ENCODE data around the gene FYB1. TPM values are rescaled to one million over a fixed set of nuclear protein-coding genes. Genes with fewer than 3 reads are reported as not detected.

The FYB1 gene
- total and polyA plus RNA-seq, 2 experiments from 2014 or later, result not detected

- TF ChIP-seq, protein P1, sequence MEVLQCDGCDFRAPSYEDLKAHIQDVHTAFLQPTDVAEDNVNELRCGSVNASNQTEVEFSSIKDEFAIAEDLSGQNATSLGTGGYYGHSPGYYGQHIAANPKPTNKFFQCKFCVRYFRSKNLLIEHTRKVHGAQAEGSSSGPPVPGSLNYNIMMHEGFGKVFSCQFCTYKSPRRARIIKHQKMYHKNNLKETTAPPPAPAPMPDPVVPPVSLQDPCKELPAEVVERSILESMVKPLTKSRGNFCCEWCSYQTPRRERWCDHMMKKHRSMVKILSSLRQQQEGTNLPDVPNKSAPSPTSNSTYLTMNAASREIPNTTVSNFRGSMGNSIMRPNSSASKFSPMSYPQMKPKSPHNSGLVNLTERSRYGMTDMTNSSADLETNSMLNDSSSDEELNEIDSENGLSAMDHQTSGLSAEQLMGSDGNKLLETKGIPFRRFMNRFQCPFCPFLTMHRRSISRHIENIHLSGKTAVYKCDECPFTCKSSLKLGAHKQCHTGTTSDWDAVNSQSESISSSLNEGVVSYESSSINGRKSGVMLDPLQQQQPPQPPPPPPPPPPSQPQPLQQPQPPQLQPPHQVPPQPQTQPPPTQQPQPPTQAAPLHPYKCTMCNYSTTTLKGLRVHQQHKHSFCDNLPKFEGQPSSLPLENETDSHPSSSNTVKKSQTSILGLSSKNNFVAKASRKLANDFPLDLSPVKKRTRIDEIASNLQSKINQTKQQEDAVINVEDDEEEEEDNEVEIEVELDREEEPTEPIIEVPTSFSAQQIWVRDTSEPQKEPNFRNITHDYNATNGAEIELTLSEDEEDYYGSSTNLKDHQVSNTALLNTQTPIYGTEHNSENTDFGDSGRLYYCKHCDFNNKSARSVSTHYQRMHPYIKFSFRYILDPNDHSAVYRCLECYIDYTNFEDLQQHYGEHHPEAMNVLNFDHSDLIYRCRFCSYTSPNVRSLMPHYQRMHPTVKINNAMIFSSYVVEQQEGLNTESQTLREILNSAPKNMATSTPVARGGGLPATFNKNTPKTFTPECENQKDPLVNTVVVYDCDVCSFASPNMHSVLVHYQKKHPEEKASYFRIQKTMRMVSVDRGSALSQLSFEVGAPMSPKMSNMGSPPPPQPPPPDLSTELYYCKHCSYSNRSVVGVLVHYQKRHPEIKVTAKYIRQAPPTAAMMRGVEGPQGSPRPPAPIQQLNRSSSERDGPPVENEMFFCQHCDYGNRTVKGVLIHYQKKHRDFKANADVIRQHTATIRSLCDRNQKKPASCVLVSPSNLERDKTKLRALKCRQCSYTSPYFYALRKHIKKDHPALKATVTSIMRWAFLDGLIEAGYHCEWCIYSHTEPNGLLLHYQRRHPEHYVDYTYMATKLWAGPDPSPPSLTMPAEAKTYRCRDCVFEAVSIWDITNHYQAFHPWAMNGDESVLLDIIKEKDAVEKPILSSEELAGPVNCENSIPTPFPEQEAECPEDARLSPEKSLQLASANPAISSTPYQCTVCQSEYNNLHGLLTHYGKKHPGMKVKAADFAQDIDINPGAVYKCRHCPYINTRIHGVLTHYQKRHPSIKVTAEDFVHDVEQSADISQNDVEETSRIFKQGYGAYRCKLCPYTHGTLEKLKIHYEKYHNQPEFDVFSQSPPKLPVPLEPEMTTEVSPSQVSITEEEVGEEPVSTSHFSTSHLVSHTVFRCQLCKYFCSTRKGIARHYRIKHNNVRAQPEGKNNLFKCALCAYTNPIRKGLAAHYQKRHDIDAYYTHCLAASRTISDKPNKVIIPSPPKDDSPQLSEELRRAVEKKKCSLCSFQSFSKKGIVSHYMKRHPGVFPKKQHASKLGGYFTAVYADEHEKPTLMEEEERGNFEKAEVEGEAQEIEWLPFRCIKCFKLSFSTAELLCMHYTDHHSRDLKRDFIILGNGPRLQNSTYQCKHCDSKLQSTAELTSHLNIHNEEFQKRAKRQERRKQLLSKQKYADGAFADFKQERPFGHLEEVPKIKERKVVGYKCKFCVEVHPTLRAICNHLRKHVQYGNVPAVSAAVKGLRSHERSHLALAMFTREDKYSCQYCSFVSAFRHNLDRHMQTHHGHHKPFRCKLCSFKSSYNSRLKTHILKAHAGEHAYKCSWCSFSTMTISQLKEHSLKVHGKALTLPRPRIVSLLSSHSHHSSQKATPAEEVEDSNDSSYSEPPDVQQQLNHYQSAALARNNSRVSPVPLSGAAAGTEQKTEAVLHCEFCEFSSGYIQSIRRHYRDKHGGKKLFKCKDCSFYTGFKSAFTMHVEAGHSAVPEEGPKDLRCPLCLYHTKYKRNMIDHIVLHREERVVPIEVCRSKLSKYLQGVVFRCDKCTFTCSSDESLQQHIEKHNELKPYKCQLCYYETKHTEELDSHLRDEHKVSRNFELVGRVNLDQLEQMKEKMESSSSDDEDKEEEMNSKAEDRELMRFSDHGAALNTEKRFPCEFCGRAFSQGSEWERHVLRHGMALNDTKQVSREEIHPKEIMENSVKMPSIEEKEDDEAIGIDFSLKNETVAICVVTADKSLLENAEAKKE (CRISPR knock-in tag; IDR thresholded peaks at IDR 0.05), result no peak
- TF ChIP-seq, protein P2, sequence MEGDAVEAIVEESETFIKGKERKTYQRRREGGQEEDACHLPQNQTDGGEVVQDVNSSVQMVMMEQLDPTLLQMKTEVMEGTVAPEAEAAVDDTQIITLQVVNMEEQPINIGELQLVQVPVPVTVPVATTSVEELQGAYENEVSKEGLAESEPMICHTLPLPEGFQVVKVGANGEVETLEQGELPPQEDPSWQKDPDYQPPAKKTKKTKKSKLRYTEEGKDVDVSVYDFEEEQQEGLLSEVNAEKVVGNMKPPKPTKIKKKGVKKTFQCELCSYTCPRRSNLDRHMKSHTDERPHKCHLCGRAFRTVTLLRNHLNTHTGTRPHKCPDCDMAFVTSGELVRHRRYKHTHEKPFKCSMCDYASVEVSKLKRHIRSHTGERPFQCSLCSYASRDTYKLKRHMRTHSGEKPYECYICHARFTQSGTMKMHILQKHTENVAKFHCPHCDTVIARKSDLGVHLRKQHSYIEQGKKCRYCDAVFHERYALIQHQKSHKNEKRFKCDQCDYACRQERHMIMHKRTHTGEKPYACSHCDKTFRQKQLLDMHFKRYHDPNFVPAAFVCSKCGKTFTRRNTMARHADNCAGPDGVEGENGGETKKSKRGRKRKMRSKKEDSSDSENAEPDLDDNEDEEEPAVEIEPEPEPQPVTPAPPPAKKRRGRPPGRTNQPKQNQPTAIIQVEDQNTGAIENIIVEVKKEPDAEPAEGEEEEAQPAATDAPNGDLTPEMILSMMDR (conservative IDR thresholded peaks at IDR 0.05; ENCODE audit: low read depth in 2 of 2), result no peak
- TF ChIP-seq EZH2 (IDR thresholded peaks at IDR 0.05; ENCODE audit: low read depth, unreplicated experiment) (no peak), CREB1 (CRISPR knock-in tag; IDR thresholded peaks at IDR 0.05; ENCODE audit: low read depth) (no peak), NANOG (IDR thresholded peaks at IDR 0.05; ENCODE audit: borderline replicate concordance) (no peak), ZNF331 (CRISPR knock-in tag; IDR thresholded peaks at IDR 0.05; ENCODE audit: low read depth) (no peak)
- TF ChIP-seq, protein P3, sequence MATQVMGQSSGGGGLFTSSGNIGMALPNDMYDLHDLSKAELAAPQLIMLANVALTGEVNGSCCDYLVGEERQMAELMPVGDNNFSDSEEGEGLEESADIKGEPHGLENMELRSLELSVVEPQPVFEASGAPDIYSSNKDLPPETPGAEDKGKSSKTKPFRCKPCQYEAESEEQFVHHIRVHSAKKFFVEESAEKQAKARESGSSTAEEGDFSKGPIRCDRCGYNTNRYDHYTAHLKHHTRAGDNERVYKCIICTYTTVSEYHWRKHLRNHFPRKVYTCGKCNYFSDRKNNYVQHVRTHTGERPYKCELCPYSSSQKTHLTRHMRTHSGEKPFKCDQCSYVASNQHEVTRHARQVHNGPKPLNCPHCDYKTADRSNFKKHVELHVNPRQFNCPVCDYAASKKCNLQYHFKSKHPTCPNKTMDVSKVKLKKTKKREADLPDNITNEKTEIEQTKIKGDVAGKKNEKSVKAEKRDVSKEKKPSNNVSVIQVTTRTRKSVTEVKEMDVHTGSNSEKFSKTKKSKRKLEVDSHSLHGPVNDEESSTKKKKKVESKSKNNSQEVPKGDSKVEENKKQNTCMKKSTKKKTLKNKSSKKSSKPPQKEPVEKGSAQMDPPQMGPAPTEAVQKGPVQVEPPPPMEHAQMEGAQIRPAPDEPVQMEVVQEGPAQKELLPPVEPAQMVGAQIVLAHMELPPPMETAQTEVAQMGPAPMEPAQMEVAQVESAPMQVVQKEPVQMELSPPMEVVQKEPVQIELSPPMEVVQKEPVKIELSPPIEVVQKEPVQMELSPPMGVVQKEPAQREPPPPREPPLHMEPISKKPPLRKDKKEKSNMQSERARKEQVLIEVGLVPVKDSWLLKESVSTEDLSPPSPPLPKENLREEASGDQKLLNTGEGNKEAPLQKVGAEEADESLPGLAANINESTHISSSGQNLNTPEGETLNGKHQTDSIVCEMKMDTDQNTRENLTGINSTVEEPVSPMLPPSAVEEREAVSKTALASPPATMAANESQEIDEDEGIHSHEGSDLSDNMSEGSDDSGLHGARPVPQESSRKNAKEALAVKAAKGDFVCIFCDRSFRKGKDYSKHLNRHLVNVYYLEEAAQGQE (IDR thresholded peaks at IDR 0.05; ENCODE audit: unreplicated experiment), result no peak
These were observed 47.7 kb downstream of the FYB1 start (continued) for GRCh38 chr5:39171647-39172046.

Data from GM23338 (cell line).